Dendritic cell treated with granulocyte-macrophage colony-stimulating factor and Interleukin-4, amounts not matched to agents 40 ng/mL and 50 ng/mL, for 4 days (primary cell): Measurements from ENCODE around the gene DST.
"Not testable (repeated sequence)": the region's sequence is repeated elsewhere in the genome, so short reads cannot be mapped to it uniquely, and the experiment has no call there.

Source experiments
- H3K27ac Mint-ChIP-seq: one replicate; pipeline ENCODE4 v1.8.0; 2022; ENCODE audit warnings: mild to moderate bottlenecking, mixed read lengths
- H3K27me3 Mint-ChIP-seq: one replicate; pipeline ENCODE4 v1.8.0; 2022; ENCODE audit warnings: mild to moderate bottlenecking, mixed read lengths
- H3K36me3 Mint-ChIP-seq: one replicate; pipeline ENCODE4 v1.8.0; 2022; ENCODE audit warnings: low read depth, mixed read lengths
- H3K4me1 Mint-ChIP-seq: one replicate; pipeline ENCODE4 v1.8.0; 2022; ENCODE audit warnings: low read depth, mixed read lengths
- H3K4me3 Mint-ChIP-seq: one replicate; pipeline ENCODE4 v1.8.0; 2022; ENCODE audit warnings: mild to moderate bottlenecking, moderate library complexity, mixed read lengths
- H3K9me3 Mint-ChIP-seq: one replicate; pipeline ENCODE4 v1.8.0; 2022; ENCODE audit warnings: mixed read lengths
- intact Hi-C: fragments of 100-400 bp; cut with micrococcal nuclease; formaldehyde crosslinking; loops from one replicate; pipeline ENCODE4 v1.15.0; 2022

Gene DST

DNA sequence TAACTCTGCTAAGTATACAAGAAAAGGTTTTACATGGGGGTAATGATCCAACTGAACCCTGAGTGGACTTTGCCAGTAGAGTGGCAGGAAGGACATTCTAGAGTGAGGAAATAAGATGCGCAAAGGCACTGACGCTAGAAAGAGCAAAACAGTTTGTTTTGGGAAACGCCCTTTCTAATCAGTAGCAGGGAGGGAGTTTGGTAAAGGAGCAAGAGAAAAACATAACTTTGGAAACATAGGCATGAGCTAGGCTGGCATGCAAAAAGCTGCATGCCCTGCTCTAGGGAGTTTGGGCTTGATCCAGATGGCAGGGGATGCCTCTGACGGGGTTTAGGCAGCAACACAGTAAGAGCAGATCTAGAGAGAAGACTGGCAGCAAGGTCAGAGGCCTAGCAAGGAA, 135.2 kb downstream of the DST start:
- H3K36me3 Mint-ChIP-seq, result peaks cover 27% of the 10 kb centered on the region
- H3K9me3 Mint-ChIP-seq, result no peaks in the 10 kb centered on the region
- no peaks in the 10 kb centered on the region for H3K27me3 Mint-ChIP-seq
- no peak overlapping the region for H3K4me3 Mint-ChIP-seq
- intact Hi-C loops, result no loop called here
- H3K27ac Mint-ChIP-seq, result no peak overlapping the region
- H3K4me1 Mint-ChIP-seq, result no peaks in the 10 kb centered on the region

DNA sequence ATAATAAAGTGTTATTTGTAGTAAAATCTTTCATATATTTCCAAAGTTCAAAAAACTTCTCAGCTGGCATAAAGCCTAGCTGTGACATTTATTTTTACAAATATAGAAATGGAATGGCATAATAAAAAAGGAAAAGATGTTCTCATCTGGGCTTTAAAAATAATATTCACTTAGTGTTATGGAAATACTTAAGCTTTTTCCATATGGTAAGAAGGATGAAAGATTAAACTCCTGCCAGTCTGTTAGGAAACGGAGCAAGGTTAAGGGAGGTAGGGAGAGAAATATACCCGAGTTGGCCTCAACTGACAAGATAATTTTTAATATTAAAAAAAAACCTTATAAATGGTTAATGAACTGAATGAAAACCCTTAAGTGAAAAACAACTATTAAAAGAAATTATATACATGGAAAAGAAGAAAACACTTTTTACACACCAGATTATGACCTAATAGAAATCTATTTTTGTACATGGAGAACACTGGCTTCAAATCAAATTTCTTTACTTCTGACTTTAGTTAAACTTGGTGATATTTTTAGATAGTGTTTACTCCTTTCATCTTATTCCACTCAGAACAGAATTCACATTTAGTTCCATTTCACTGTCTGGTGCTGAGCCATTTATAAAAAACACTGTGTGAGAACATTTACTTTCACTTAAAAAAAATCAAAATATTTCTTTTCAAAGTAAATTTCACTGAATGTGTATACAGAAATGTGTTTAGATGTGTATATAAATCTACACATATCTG, 137.0 kb downstream of the DST start:
- H3K4me3 Mint-ChIP-seq, result no peak overlapping the region
- H3K9me3 Mint-ChIP-seq, result no peaks in the 10 kb centered on the region
- H3K27ac Mint-ChIP-seq, result no peak overlapping the region
- H3K27me3 Mint-ChIP-seq, result no peaks in the 10 kb centered on the region
- no peaks in the 10 kb centered on the region for H3K4me1 Mint-ChIP-seq
- peaks cover 29% of the 10 kb centered on the region for H3K36me3 Mint-ChIP-seq
- intact Hi-C loops, result no loop called here

DNA sequence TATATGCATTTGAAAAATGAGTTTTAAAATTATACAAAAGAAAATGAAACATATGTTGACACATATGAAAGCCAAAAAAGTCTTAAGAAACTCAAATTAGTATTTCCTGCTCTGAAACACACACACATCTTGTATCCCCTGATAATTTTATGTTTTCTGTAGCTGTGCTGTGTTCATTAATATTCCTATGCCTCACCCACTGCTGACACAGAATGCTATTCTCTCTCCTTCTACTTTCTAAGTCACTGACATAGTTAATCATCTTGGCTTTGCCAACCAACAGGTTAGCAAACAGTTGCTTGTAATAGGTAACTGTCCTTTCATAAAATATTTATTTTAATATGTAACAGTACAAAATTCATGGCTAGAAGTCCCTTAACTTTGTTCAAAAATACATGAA, 140.7 kb downstream of the DST start:
- H3K9me3 Mint-ChIP-seq, result no peaks in the 10 kb centered on the region
- H3K4me3 Mint-ChIP-seq, result no peak overlapping the region
- no peaks in the 10 kb centered on the region for H3K27me3 Mint-ChIP-seq
- intact Hi-C loops, result no loop called here
- H3K4me1 Mint-ChIP-seq, result no peaks in the 10 kb centered on the region
- no peak overlapping the region for H3K27ac Mint-ChIP-seq
- peaks cover 8% of the 10 kb centered on the region for H3K36me3 Mint-ChIP-seq

DNA sequence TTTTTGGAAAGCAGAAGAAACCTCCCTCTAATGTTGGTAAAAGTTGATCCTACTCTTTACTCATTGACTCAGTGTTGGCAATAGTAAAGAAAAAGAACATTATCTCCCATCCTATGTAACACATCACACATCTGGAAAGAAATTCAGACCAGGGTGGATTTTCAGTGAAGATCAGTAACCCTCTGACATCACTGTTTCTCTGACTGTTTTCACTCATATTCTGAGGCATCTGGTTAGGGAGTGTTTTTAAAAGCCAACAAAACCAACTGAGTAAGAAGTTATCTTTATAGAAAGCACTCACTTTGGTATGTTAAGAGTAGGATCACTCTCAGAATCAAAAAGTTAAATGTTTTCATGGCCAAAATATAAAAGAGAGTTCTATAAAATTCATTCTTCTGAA, 143.6 kb downstream of the DST start:
- intact Hi-C loops, result no loop called here
- no peak overlapping the region for H3K4me3 Mint-ChIP-seq
- H3K27me3 Mint-ChIP-seq, result no peaks in the 10 kb centered on the region
- no peaks in the 10 kb centered on the region for H3K9me3 Mint-ChIP-seq
- no peak overlapping the region for H3K27ac Mint-ChIP-seq
- H3K36me3 Mint-ChIP-seq, result peaks cover 15% of the 10 kb centered on the region
- no peaks in the 10 kb centered on the region for H3K4me1 Mint-ChIP-seq

DNA sequence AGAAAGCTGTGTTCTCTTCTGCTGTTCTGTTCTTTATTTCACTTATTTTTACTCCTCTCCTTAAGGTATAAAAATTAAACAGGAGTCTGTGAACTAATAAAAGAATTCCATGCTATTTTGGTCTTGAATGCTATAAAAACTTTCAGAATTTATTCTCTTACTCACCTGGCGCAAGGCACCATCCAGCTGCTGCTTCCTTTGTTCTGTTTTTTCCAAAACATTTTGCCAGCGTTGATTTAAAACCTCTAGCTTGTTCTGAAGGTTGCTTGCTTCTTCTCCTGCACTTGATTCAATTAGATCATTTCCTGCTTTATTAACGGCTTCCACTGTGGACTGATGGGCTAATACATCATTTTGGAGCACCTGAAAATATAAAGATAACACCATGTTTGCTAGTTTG, 145.0 kb downstream of the DST start:
- Mint-ChIP-seq H3K27me3 (no peaks in the 10 kb centered on the region), H3K36me3 (peaks cover 23% of the 10 kb centered on the region), H3K4me3 (no peak overlapping the region), H3K4me1 (no peaks in the 10 kb centered on the region), H3K27ac (no peak overlapping the region), H3K9me3 (no peaks in the 10 kb centered on the region)
- intact Hi-C loops, result no loop called here

DNA sequence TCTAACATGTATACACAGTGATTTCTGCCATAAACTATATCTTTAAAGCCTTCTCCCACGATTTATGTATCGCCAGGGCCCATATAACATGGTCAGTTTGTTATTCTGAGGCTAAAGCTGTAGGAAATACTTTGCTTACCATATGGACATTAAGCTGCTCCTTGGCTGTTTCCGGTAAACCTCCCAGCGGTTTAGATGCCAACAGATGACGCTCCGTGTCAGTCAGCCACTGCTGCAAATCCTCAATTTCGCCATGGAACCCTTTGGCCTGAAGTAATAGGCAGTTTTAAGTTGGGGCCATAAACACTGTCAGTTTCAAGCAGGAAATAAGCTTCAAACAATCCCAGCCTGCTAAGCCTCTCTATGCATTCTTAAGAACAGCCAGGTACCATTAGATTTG, 145.4 kb downstream of the DST start:
- intact Hi-C loops, result no loop called here
- Mint-ChIP-seq H3K27me3 (no peaks in the 10 kb centered on the region), H3K4me1 (no peaks in the 10 kb centered on the region), H3K27ac (no peak overlapping the region), H3K4me3 (no peak overlapping the region), H3K9me3 (no peaks in the 10 kb centered on the region), H3K36me3 (peaks cover 28% of the 10 kb centered on the region)

DNA sequence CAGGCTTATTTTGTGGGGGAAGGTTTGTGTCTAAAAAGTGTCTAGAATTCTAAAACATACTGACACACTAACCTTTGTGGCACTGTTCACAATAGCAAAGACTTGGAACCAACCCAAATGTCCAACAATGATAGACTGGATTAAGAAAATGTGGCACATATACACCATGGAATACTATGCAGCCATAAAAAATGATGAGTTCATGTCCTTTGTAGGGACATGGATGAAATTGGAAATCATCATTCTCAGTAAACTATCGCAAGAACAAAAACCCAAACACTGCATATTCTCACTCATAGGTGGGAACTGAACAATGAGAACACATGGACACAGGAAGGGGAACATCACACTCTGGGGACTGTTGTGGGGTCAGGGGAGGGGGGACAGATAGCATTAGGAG, 146.0 kb downstream of the DST start:
- H3K4me3 Mint-ChIP-seq, H3K4me1 Mint-ChIP-seq, H3K9me3 Mint-ChIP-seq, H3K27me3 Mint-ChIP-seq, H3K27ac Mint-ChIP-seq, intact Hi-C loops: not testable (repeated sequence)
- H3K36me3 Mint-ChIP-seq, result peaks cover 34% of the 10 kb centered on the region

DNA sequence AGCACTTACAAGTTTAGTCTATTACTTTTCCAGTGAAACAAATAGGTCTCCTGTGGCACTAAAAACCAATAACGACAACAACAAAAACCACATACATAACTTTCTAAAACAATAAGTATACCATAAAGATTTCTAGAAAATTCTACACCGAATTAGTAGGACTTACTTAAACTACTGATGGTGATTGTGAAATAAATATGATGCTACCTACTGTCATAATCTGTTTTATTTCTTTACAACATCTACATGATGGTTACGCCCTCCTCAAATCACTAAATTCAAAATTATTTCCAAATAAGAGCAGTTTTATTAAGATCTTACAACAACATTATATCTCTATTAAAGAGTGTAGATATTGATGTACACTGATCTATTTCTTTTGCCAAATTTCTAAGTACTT, 147.0 kb downstream of the DST start:
- no peak overlapping the region for H3K4me3 Mint-ChIP-seq
- intact Hi-C loops, result no loop called here
- H3K9me3 Mint-ChIP-seq, result no peaks in the 10 kb centered on the region
- H3K4me1 Mint-ChIP-seq, result no peaks in the 10 kb centered on the region
- no peak overlapping the region for H3K27ac Mint-ChIP-seq
- no peaks in the 10 kb centered on the region for H3K27me3 Mint-ChIP-seq
- peaks cover 36% of the 10 kb centered on the region for H3K36me3 Mint-ChIP-seq

DNA sequence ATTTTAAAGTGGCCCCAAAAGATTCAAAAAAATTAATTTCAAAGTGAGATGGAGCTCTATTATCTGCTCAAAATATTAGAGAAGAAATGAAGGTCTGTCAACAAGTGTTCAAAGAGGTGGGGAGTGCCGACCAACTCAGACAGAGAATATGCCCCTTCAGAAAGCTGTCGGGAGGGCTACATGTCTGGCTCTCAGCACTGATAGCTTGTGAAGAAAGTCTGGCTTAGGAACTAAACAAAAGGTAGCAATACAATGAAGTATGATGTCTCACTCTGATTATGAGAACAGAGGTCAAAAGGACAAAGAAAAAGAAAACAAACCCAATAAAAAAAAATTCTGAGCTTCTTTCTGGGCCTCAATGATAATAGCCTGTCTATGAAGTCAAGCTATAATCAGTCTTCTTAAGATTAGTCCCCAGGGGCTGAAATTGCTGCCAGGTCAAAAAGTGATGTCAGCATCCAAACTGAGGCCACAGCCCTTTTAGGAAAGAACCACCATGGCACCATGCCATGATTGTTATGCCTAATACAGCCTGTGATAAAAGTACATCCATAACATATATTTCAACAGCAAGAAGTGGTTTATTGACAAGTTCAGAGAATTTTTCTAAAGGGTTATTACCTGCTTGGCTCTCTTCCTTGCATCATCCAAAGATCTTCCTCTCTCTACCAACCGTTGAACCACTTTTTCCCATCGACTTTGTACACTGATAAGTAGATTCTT, 150.9 kb downstream of the DST start:
- intact Hi-C loops, result no loop called here
- peaks cover 35% of the 10 kb centered on the region for H3K36me3 Mint-ChIP-seq
- H3K4me1 Mint-ChIP-seq, result no peaks in the 10 kb centered on the region
- no peak overlapping the region for H3K27ac Mint-ChIP-seq
- H3K27me3 Mint-ChIP-seq, result no peaks in the 10 kb centered on the region
- no peak overlapping the region for H3K4me3 Mint-ChIP-seq
- no peaks in the 10 kb centered on the region for H3K9me3 Mint-ChIP-seq

DNA sequence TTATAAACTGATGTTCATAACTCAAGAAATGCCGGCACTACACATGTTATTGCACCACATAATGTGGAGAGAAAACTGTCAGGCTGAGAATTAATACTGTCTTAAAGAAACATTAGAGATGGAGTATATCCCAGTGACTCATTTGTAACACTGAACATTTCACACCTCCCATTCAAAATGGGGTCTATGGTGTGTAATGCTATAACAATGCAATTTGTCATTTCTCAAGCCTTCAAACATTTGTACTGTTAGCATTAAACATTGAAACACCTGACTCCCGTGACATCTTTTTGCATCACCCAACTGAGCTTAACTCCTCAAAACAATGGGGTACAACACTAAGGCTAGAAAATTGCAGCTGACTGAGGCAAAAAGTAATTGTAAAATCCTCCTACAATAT, 151.7 kb downstream of the DST start:
- H3K27ac Mint-ChIP-seq, result no peak overlapping the region
- no peaks in the 10 kb centered on the region for H3K4me1 Mint-ChIP-seq
- H3K36me3 Mint-ChIP-seq, result peaks cover 38% of the 10 kb centered on the region
- intact Hi-C loops, result no loop called here
- H3K27me3 Mint-ChIP-seq, result no peaks in the 10 kb centered on the region
- no peak overlapping the region for H3K4me3 Mint-ChIP-seq
- no peaks in the 10 kb centered on the region for H3K9me3 Mint-ChIP-seq

DNA sequence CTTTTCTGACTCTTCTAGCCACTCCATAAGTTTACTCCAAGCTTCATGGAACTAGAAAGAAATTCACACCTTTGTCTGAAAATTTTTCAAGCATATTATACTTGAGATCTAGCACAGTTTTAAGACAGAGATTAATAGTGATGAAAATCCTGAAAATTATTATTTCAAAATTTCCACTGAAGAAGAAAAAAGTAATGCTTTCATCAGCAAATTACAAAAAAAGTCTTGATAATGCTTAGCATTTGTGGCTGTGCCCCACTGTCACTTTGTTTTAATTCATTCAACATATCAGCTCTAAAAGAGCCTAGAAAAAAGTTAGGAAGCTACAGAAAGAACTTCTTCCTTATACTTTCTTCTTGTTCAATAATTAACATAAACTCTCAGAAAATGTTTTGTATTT, 153.1 kb downstream of the DST start:
- H3K9me3 Mint-ChIP-seq, result no peaks in the 10 kb centered on the region
- intact Hi-C loops, result no loop called here
- H3K4me1 Mint-ChIP-seq, result no peaks in the 10 kb centered on the region
- H3K36me3 Mint-ChIP-seq, result peaks cover 41% of the 10 kb centered on the region
- H3K27me3 Mint-ChIP-seq, result no peaks in the 10 kb centered on the region
- no peak overlapping the region for H3K4me3 Mint-ChIP-seq
- no peak overlapping the region for H3K27ac Mint-ChIP-seq

DNA sequence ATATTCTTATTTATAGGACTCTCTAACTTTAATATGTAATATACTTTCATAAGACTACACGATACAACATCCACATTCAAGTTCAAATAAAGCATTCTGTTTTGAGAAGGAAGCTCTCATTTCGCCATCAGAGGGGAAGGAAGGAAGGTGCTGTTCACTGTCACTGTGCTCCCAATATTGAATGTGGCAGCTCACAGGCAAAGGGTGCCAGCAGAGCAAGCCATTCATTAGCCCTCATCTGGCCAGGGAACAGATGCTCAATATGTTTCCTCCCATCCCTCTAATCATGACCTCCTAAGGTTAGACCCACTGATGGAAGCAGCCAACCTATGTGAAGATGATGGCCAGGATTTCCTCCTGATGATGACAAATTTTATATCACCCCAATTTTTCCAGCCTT, 154.4 kb downstream of the DST start:
- H3K4me3 Mint-ChIP-seq, result no peak overlapping the region
- no peaks in the 10 kb centered on the region for H3K4me1 Mint-ChIP-seq
- intact Hi-C loops, result no loop called here
- H3K9me3 Mint-ChIP-seq, result no peaks in the 10 kb centered on the region
- no peak overlapping the region for H3K27ac Mint-ChIP-seq
- no peaks in the 10 kb centered on the region for H3K27me3 Mint-ChIP-seq
- H3K36me3 Mint-ChIP-seq, result peaks cover 35% of the 10 kb centered on the region

DNA sequence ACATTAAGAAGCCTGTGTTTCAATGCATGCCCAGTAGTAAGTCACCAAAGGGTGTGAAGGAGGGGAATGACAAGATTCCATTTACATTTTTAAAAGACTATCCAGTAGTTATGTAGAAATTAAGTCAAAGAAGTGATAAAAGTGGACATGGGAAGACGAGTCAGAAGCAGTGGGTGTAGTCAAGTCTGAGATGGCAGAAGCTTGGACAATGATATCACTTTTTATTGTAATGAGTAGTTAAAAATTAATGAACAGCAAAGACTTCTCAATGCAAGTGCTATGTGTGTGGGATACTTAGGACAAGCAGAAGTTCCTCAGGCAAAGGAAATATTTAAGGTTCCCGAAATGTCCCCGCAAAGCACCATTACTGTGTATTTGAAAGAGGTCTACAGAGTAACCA, 156.0 kb downstream of the DST start:
- H3K36me3 Mint-ChIP-seq, result peaks cover 33% of the 10 kb centered on the region
- H3K4me3 Mint-ChIP-seq, result no peak overlapping the region
- H3K4me1 Mint-ChIP-seq, result no peaks in the 10 kb centered on the region
- intact Hi-C loops, result no loop called here
- no peak overlapping the region for H3K27ac Mint-ChIP-seq
- no peaks in the 10 kb centered on the region for H3K27me3 Mint-ChIP-seq
- H3K9me3 Mint-ChIP-seq, result no peaks in the 10 kb centered on the region

DNA sequence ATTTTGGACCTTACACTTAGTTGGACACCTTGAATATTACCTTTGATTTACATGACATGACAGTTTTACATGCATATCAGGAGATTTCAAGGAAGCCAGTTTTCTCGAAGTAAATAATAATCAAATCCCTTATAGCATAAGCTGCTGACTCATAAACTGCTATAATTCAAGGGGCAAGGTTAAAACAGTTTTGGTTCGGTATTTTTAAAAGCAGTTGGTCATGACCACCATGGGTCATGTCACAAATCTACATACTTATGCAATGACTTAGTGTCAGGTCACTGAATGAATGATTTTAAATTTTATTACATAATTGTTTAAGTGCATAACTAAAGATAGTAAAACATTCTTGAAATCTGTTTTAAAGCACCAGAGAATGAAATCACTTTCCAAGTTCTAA, 158.0 kb downstream of the DST start:
- Mint-ChIP-seq H3K9me3 (peaks cover 2% of the 10 kb centered on the region), H3K4me3 (no peak overlapping the region), H3K27ac (no peak overlapping the region), H3K4me1 (no peaks in the 10 kb centered on the region), H3K36me3 (peaks cover 37% of the 10 kb centered on the region), H3K27me3 (no peaks in the 10 kb centered on the region)
- intact Hi-C loops, result no loop called here

DNA sequence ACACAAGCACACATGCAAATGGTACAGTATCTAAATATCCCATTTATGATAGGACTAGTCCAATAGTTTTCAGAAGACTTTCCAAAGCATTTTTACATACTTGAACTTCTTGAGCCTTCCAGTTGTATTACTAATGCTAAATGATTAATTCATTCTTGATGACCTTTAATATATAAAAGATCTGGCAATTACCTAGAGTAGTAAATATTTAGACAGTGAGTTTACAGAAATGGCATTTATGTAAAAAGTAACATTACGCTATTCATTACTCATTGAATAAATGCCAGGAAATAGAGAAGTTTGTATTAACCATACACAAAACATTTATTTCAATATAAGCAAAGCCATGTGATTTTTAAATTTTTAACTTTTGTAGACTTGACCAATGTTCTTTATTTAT, 158.8 kb downstream of the DST start:
- no peak overlapping the region for H3K27ac Mint-ChIP-seq
- no peaks in the 10 kb centered on the region for H3K27me3 Mint-ChIP-seq
- no peak overlapping the region for H3K4me3 Mint-ChIP-seq
- H3K4me1 Mint-ChIP-seq, result no peaks in the 10 kb centered on the region
- peaks cover 8% of the 10 kb centered on the region for H3K9me3 Mint-ChIP-seq
- intact Hi-C loops, result no loop called here
- H3K36me3 Mint-ChIP-seq, result peaks cover 45% of the 10 kb centered on the region
